GM23338 (cell line): ENCODE measurements around the gene PDE1C.

ENCODE experiments used
- ZNF114 ChIP-seq: fragments of 250-450 bp; sonication (Bioruptor Pico); IDR thresholded peaks from 2 replicates; pipeline ENCODE4 v1.5.0; 2020; ENCODE audit warnings: mild to moderate bottlenecking, moderate library complexity
- TF ChIP-seq, protein P1 (sequence below): IDR thresholded peaks from one replicate; pipeline ENCODE4 v1.6.1; 2018; ENCODE audit warnings: antibody characterized with exemption; ENCODE audit not compliant: unreplicated experiment
- TF ChIP-seq, protein P2 (sequence below), 2 experiments: fragments of 200-600 bp in 1 of 2; sonication (generic) in 1 of 2; conservative IDR thresholded peaks; 2 replicates each; pipeline versions ENCODE4 v1.5.1 to v1.6.1; 2016 to 2017; ENCODE audit warnings: antibody characterized with exemption in 2 of 2, low read depth in 2 of 2, mild to moderate bottlenecking in 2 of 2, moderate library complexity in 1 of 2

- TF ChIP-seq, protein P1, sequence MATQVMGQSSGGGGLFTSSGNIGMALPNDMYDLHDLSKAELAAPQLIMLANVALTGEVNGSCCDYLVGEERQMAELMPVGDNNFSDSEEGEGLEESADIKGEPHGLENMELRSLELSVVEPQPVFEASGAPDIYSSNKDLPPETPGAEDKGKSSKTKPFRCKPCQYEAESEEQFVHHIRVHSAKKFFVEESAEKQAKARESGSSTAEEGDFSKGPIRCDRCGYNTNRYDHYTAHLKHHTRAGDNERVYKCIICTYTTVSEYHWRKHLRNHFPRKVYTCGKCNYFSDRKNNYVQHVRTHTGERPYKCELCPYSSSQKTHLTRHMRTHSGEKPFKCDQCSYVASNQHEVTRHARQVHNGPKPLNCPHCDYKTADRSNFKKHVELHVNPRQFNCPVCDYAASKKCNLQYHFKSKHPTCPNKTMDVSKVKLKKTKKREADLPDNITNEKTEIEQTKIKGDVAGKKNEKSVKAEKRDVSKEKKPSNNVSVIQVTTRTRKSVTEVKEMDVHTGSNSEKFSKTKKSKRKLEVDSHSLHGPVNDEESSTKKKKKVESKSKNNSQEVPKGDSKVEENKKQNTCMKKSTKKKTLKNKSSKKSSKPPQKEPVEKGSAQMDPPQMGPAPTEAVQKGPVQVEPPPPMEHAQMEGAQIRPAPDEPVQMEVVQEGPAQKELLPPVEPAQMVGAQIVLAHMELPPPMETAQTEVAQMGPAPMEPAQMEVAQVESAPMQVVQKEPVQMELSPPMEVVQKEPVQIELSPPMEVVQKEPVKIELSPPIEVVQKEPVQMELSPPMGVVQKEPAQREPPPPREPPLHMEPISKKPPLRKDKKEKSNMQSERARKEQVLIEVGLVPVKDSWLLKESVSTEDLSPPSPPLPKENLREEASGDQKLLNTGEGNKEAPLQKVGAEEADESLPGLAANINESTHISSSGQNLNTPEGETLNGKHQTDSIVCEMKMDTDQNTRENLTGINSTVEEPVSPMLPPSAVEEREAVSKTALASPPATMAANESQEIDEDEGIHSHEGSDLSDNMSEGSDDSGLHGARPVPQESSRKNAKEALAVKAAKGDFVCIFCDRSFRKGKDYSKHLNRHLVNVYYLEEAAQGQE = no peak
- TF ChIP-seq, protein P2, sequence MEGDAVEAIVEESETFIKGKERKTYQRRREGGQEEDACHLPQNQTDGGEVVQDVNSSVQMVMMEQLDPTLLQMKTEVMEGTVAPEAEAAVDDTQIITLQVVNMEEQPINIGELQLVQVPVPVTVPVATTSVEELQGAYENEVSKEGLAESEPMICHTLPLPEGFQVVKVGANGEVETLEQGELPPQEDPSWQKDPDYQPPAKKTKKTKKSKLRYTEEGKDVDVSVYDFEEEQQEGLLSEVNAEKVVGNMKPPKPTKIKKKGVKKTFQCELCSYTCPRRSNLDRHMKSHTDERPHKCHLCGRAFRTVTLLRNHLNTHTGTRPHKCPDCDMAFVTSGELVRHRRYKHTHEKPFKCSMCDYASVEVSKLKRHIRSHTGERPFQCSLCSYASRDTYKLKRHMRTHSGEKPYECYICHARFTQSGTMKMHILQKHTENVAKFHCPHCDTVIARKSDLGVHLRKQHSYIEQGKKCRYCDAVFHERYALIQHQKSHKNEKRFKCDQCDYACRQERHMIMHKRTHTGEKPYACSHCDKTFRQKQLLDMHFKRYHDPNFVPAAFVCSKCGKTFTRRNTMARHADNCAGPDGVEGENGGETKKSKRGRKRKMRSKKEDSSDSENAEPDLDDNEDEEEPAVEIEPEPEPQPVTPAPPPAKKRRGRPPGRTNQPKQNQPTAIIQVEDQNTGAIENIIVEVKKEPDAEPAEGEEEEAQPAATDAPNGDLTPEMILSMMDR (conservative IDR thresholded peaks at IDR 0.05; ENCODE audit: low read depth in 2 of 2) = no peak
- no peak for TF ChIP-seq ZNF114 (CRISPR knock-in tag)
Measured at GRCh38 chr7:32020551-32021159, 49.6 kb downstream of the PDE1C start.
